ENCODE results near the gene VAX1. TPM values are rescaled to one million over a fixed set of nuclear protein-coding genes. Genes with fewer than 3 reads are reported as not detected.

VAX1 gene
- total and polyA plus RNA-seq, 10 donors: not detected

- H3K4me3 ChIP-seq: no peak overlapping the region
- no peak overlapping the region for H3K27ac ChIP-seq
- H3K9me3 ChIP-seq: no peaks in the 10 kb centered on the region
- DNase-seq: no peak
- no peaks in the 10 kb centered on the region for H3K36me3 ChIP-seq
- TF ChIP-seq POLR2AphosphoS5 (IDR thresholded peaks at IDR 0.05) (no peak), POLR2A (IDR thresholded peaks at IDR 0.05) (no peak), CTCF (IDR thresholded peaks at IDR 0.05 in 8 of 11, conservative IDR thresholded peaks at IDR 0.05 in 3 of 11) (no peak)
- intact Hi-C loops (cut with DNase I; ENCODE audit: low total_unique reads): no loop called here
- peaks cover 11 to 100% (median 93%) of the 10 kb centered on the region in 7 donors for H3K27me3 ChIP-seq (replicated peaks in 1 of 7)
- WGBS, 5 donors: 9 to 17% (median 16%) methylated on average over 6 of the region's 6 CpGs
- H3K4me1 ChIP-seq: peaks cover 6 to 24% (median 18%) of the 10 kb centered on the region in 6 donors
Measured at GRCh38 chr10:117159390-117159789, 21.3 kb upstream of the VAX1 start.

- intact Hi-C loops (cut with DNase I; ENCODE audit: low total_unique reads): no loop called here
- TF ChIP-seq CTCF (IDR thresholded peaks at IDR 0.05 in 8 of 11, conservative IDR thresholded peaks at IDR 0.05 in 3 of 11) (no peak), POLR2A (IDR thresholded peaks at IDR 0.05) (no peak), POLR2AphosphoS5 (IDR thresholded peaks at IDR 0.05) (no peak)
- Histone ChIP-seq H3K4me3 (no peak overlapping the region), H3K9me3 (no peaks in the 10 kb centered on the region), H3K4me1 (peaks cover 6 to 14% (median 12%) of the 10 kb centered on the region in 6 donors), H3K36me3 (no peaks in the 10 kb centered on the region), H3K27ac (no peak overlapping the region), H3K27me3 (replicated peaks in 1 of 7) (peaks cover 7 to 100% (median 83%) of the 10 kb centered on the region in 7 donors)
- WGBS, 5 donors: 21 to 44% (median 27%) methylated on average over 2 of the region's 2 CpGs
- no peak for DNase-seq
Measured at GRCh38 chr10:117158297-117158696, 20.2 kb upstream of the VAX1 start.

GRCh38 chr10:117152668-117153067 is 14.6 kb upstream of the VAX1 start:
- TF ChIP-seq POLR2AphosphoS5 (IDR thresholded peaks at IDR 0.05) (no peak), POLR2A (IDR thresholded peaks at IDR 0.05) (no peak), CTCF (IDR thresholded peaks at IDR 0.05 in 8 of 11, conservative IDR thresholded peaks at IDR 0.05 in 3 of 11) (no peak)
- no peak overlapping the region for H3K4me3 ChIP-seq
- no peaks in the 10 kb centered on the region for H3K9me3 ChIP-seq
- no peak for DNase-seq
- intact Hi-C loops (cut with DNase I; ENCODE audit: low total_unique reads): no loop called here
- no peaks in the 10 kb centered on the region for H3K4me1 ChIP-seq
- WGBS, 5 donors: 35 to 54% (median 48%) methylated on average over 3 of the region's 3 CpGs
- no peaks in the 10 kb centered on the region for H3K36me3 ChIP-seq
- peaks cover 3 to 96% (median 39%) of the 10 kb centered on the region in 7 donors for H3K27me3 ChIP-seq (replicated peaks in 1 of 7)
- H3K27ac ChIP-seq: no peak overlapping the region

GRCh38 chr10:117148284-117148683 is 10.2 kb upstream of the VAX1 start:
- H3K9me3 ChIP-seq: peaks cover 0 to 15% (median 10%) of the 10 kb centered on the region in 8 donors
- WGBS, 5 donors: 77 to 92% (median 86%) methylated on average over 3 of the region's 3 CpGs
- intact Hi-C loops (cut with DNase I; ENCODE audit: low total_unique reads): no loop called here
- no peak for TF ChIP-seq CTCF (IDR thresholded peaks at IDR 0.05 in 8 of 11, conservative IDR thresholded peaks at IDR 0.05 in 3 of 11)
- no peak for TF ChIP-seq POLR2A (IDR thresholded peaks at IDR 0.05)
- no peak for TF ChIP-seq POLR2AphosphoS5 (IDR thresholded peaks at IDR 0.05)
- H3K4me1 ChIP-seq: no peaks in the 10 kb centered on the region
- DNase-seq: no peak
- H3K27me3 ChIP-seq (replicated peaks in 1 of 7): peaks cover 0 to 95% (median 13%) of the 10 kb centered on the region in 7 donors
- H3K4me3 ChIP-seq: no peak overlapping the region
- no peak overlapping the region for H3K27ac ChIP-seq
- H3K36me3 ChIP-seq: no peaks in the 10 kb centered on the region
